Activated CD8-positive, alpha-beta memory T cell treated with anti-CD3 and anti-CD28 coated beads for 4 hours (primary cell): ENCODE results near the gene SYNDIG1L.

ENCODE experiments used
- DNase-seq, 2 donors: peaks; one replicate each; pipeline ENCODE4 v3.0.0-alpha.2; 2020; ENCODE audit warnings: low read depth in 2 of 2

Gene SYNDIG1L

DNA sequence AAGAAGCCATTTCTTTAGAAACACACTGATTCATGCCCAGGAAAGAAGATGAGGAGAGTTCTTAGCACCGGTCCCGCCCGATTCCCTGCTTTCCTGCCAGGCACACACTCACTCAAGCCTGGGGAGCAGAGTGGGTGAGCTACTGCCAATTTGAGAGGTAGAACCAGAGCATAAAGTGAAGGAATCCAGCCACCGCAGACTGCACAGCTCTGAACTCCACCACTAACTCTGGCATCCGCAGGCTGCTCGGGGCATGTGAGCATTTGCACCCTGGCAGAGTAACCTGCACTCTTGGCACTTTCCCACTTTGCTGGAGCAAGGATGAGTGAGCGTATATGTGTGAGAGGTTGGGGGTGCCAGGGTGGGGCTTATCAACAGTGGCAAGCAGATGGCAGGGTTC is 4.0 kb upstream of the SYNDIG1L start:
- no peak for DNase-seq

DNA sequence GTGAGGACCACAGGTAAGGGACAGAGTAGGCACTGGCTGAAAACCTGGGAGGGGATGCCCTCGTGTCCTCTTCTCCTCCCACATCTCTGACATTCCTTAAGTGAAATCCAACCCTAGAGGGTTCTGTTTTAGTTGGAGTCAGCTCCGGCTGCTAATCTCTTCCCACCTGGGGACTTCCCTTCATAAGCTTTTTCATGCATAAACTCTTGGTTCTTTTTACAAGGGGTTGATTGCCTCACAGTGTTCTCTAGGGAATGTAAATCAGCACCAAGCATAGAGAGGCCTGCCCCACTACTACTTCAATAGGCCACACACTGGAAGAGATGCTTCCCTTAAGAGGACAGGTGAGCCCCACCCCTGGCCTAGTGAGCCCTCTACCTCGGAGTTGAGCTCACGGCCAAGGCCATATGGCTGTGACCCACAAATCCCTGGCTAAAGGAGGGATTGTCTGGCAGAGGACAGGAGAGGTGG is 3.2 kb upstream of the SYNDIG1L start:
- DNase-seq: no peak

DNA sequence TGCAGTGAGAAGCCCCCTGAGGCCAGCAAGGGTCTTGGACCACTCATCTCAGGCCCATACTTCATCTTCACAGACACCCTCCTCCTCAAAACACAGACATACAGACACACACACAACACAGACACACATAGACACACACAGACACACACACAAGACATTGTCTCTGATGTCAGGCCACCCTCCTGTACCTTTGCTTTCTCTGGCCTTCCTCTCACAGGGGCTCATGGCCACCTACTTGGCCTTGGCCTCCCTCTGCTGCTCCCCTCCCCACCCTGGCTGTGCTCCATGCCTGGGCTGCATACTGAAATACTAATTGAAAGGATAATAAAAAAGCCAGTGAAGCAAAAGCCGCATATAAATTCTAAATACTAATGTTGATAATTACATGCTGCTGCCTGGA is 1.6 kb upstream of the SYNDIG1L start:
- no peak for DNase-seq

DNA sequence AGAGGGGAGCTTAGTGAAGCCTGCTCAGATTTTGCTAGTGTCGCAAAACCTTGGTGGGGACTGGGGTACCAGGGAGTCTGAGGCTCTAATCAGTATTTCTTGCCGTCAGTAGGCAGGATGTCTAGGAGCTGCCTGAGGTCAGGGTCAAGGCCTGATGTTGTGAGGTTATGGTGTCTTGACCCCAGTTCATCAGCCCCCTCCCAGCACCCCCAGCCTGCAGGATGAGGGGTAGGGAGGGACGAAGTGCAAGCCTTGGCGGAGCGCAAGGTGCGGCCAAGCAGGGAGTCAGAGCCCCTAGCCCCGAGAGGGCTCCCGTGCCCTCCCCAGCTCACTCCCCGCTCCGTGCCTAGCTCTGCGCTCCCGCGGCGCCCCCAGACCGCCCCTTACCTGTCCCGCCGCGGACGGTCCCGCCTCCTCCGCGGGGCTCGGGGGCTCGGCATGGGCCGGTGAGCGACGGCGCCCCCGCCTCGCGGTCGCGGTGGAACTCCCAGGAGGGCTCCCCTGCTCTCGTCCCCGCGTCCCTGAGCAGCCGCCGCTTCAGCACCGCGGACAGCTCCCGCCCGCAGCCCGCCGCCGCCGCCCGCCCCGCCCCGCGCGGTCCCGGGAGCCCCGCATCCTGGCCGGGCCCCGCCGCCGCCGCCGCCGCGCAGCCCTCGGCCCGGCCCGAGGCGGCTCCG is 347 bp downstream of the SYNDIG1L start:
- DNase-seq: no peak

DNA sequence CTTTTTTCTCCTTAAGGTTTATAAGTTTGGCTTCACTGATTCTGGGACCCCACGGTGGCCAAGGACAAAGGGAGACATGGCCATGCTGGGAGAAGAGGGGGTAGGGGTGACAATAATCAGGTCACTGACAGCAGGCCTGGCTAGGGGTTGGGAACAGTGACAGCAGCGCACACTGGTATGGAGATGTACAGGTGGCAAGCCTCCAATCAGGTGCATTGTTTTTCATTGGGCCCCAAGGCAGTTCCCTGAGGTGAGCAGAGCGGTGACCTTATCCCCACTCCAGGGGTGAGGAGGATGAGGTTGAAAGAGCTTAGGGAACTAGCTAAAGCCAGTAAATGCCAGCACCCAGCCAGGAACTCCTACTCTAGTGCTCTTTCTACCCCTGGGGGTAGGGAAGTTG is 1.4 kb downstream of the SYNDIG1L start:
- DNase-seq: no peak

DNA sequence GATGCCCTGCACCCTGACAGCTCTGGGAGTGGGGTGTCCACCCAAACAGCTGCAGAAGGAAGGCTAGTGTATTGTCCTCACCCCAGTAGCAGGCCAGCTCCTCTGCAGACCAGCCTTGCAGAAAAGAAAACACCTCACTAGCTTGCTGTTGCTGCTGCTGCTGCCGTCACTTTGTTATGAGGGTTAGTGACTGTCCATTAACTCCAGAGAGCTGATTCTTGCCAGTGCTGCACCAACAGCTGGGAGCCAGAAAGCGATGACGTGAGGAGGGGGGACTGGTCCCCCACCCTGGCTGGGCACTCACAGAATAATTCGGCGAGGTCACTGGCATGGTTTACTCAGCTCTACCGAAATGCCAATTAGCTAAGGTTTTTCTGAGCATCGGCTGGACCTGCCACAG is 2.8 kb downstream of the SYNDIG1L start:
- no peak for DNase-seq

DNA sequence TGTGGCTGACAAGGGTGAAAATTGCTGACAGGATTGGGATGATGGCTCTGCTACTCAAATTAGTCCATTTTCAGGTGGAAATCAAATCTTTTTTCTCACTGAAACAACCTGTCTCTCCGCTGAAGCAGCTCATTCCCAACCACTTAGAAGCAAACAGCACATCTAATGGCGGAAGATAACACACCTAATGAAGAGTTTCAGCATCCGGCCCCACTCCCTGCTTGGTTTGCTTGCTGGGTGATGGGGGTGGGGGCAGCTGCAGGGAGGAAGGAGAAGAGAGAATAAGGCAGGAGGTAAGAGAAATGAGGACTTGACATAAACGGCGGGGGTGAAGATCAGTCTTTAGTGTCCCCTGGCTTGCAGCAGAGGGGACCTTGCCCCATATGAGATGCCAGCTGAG is 4.0 kb downstream of the SYNDIG1L start:
- no peak for DNase-seq

DNA sequence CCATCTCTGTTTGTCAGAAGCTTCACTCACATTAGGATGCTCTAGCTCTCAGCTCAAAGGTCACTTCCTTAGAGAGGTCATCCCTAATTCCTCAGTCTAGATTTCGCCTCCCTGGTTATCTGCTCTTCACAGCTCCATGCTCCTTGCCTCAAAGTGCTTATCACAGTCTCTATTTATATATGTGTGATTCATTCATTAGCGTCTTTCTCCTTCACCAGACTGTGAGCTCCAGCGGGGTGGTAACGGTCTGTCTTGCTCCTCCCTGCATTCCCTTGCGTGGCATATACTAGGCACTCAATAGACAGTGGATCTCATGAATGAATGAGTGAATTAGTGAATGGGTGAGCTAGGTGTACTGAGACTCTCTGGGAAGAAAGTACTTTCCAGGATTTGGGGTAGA is 6.9 kb downstream of the SYNDIG1L start:
- no peak for DNase-seq

DNA sequence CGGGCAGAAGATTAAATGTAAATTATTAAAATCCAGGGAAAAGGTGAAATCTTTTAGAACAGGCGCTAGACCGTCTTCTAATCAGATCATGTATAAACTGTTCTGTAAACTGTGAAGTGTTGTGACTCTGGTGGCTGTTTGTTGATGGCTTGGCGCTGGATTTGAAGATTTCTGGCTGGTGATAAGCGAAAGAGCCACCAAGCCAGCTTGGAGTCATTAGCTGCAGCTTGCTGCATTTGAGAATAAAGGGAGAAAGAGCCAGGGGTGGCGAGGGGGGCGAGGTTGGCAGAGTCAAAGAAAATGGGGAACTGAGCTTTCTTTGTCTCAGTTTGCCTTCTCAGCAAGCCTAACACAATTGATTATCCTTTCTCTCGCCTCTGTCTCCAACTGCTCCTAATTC is 8.0 kb downstream of the SYNDIG1L start:
- DNase-seq: no peak

DNA sequence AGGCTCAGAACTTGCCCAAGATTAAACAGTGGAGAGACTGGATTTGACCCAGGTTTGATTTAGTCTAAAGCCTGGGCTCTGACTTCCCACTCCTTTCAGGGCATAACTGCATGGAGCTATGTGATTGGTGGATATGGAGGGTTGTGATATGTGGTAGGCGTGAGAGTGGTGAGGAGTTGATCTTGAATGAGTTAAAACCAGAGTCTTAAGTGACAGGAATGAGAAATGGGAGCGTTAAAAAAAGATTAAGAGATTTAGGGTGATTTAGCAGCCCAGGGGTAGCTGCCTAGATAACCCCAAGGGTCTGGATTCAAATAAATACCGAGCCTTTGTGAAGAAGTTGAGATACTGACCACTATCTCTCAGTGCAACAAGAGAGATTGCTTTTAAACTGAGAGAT is 8.4 kb downstream of the SYNDIG1L start:
- no peak for DNase-seq

DNA sequence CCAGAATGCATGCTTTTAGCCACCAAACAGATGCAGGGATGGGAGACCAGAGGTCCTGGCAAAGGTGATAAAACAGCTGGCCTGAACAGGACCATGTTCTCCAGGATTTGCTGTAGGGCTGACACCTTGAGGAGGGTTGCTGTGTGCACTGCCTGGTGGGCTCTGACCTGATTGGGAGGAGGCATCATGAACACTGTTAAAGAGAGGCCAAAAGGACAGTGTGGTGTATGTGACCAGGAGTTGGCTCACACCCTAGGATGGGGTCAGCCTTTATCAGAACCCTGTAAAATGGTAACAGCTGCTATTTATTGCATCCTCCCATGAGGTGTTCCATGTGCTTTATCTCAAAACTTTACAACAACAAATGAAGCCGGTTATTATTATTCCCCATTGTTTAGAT is 8.8 kb downstream of the SYNDIG1L start:
- DNase-seq: no peak

DNA sequence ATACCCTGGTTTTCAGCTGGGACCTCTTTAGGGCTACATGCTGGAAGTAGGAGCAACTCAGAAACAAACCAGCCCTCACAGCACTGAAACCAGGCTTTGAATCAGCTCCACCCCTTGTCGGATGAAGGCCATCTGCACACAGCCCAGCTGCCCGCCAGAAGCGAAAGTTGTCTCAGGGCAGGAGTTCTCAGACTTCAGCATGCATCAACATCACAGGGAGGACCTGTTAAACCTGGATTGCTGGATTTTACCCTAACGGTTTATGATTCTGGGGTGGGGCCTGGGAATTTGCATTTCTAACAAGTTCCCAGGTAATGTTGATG is 10.9 kb downstream of the SYNDIG1L start:
- no peak for DNase-seq

DNA sequence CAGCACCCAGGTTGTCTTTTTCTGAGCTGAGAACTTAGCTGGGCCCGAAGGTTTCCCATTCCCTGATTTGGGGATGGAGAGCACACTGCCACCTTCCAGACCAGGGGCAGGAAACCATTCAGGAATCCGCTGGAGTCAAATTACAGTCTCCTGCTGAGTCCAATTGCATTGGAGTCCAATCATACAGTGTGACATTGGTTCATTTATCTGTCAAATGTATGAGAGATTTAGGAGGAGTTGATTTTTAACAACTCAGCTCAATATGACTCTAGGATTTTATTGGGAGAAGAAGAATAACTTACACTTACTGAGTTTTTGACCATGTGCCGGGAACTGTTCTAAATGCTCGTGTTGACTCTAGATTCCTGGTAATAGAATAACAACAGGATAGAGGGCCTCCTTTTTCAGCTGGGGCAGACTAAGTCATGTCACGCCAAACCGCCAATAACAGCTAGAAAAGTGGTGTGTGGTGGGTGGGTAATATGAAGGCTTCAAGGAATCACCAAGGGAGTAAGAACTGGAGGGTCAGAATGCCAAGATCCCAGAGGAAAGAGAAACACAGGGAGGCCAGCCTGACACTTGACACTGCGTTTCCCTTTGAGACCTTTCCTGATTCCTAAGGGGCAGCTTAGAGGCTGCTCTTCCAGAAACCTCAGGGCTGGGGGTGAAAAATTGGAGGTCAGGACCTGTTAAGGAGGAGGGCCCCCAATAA is 11.5 kb downstream of the SYNDIG1L start:
- DNase-seq: no peak

DNA sequence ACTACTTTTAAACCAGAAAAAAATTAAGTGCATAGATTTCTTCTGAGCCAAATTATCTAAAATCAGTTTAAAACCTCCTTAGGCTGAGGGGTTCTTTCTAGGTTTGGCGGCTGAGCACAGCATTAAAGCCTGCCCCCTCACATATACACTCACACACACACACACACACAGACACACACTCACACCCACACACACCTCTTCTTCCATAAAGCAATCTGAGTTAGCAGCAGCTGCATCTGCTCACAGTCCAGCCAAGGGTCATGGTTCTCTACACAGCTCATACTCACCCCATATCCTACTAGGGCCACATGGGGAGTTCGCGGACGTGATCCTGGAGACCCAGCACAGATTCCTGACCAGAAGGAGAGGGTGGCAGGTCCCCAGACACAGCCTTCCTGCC is 12.4 kb downstream of the SYNDIG1L start:
- no peak for DNase-seq

DNA sequence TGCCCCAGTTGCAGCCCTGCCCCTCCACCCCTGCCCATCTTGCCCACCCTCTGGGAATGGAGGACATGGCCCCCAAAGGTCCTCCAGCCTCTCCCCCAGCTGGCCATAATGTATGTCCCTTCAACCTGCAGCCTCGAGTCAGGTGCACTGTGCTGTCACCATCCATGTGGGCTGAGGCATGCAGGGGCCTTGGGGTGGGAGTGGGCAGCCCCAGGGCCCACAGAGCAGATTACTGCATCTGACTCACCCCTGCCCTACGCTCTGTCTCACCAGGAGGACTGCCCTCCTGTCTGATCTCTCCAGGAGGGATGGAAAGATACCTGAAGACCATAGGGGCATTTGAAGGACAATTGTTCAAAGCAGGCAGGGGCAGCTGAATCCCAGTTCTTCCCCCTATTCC is 13.3 kb downstream of the SYNDIG1L start:
- DNase-seq: no peak

DNA sequence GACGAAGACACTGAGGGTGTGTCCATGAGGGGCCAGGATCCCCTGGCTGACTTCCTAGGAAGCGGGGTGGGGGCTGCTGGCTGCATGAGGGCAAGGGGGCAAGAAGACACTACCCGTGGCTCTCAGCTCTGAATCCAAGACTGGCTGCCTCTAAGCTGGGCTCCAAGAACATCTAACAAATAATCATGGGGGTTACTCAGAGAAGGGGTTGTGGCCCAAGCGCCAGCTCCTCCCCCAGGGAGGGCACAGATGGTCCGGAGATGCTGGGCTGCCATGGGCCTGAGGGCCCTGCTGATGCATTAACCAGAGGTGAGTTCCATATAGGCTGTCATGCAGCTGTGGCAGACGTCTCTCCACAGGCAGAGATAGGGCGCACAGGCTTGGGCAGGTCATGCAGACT is 14.3 kb downstream of the SYNDIG1L start:
- no peak for DNase-seq

DNA sequence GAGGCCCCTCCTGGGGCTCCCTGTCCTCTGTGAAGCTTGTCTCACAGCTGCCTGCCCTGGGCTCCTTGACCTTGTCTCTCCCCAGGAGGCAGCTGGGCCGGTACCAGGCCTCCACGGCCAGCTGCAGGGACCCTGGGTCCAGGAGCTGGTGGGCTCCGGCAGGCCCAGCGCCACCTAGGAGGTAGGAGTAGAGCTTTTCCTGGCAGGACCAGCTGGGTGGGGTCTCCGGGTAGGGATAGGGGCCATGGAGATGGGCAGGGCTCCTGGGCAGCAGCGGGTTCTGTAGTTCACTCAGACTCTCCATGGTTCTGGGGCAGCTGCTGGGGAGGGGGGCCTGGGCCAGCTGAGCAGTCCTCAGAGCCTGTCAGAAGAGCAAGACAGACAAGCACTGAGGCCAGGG is 16.6 kb downstream of the SYNDIG1L start:
- DNase-seq: no peak

DNA sequence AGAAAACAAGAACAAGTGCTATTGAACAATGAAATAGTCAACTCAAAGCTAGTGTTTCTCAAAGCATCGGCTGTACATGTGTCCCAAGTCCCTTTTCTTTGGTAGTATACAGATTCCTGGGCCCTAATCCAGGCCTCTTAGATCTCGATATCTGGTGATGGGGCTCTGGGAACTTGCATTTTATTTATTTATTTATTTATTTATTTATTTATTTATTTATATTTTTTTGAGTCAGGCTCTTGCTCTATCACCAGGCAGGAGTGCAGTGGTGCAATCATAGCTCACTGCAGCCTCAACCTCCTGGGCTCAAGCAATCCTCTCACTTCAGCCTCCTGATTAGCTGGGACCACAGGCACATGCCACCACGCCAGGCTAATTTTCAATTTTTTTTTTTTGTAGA is 17.1 kb downstream of the SYNDIG1L start:
- DNase-seq: no peak

DNA sequence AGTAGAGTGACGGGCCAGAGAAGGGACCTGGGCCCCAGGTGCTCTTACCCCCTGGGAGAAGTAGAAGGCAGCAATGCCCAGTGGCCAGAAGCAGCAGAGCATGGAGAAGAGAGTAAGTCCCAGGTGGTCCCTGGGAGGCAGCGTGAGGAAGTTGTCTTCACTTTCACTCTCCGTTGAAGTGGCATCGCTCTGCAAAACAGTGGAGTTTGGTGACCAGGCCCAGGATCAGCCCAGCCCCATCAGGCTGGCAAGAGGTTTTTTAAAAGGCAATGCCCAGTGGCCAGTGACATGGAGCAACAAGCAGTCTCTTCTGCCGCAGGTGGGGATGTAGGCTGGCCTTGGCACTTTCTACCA is 18.2 kb downstream of the SYNDIG1L start:
- no peak for DNase-seq

DNA sequence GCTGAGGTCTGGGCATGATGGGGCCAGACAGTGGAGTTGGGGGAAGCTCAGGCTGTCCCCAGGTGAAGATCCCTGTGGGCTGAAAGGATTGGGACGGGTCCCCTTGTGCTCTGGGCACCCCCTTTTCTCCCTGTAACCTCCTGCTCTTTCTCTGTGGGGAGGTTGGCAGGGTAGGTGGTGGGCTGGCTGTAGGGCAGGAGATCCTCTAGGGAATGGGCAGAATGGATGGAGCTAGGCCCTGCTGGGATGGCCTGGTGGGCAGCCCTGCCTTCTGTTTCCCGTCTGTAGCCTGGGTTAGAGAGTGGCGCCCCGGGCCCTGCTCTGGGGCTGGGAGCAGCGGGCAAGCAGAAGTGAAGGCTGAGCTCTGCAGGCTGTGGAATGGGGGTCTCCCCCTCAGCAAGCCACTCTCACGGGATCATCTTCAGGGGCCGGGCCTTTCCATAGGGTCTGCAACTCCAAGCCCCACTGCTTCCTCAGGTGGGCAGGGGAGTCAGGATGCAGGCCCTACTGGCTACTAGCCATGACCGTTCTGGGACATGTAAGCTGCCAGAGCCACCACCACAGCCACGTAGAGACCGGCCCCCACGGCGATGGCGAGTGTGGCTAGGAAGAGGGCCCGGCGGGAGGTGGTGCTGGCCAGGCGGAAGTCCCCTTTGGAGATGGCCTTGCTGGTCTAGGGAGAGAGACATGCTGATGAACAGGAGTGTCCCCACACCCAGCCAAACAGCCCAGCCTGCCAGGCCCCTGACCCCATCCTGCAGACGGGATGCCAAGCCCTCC is 18.8 kb downstream of the SYNDIG1L start:
- no peak for DNase-seq

DNA sequence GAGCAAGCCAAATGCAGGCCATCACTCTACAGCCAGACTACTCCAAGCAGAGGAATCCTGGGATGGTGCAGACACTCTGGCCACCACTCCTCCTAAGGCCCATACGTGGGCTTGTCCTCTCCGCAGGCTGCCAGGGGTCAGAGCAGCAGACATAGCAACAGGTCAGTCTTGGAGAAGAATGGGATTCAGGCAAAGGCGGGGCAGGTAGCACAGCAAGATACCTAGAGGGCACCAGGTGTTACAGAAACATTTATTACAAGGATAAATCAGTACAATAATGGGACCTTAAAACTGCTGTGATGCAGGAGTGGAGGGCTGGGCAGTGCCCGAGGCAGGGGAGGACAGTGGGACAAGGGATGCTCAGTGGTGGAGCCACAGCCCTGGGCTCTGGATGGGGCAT is 20.3 kb downstream of the SYNDIG1L start:
- DNase-seq: no peak

DNA sequence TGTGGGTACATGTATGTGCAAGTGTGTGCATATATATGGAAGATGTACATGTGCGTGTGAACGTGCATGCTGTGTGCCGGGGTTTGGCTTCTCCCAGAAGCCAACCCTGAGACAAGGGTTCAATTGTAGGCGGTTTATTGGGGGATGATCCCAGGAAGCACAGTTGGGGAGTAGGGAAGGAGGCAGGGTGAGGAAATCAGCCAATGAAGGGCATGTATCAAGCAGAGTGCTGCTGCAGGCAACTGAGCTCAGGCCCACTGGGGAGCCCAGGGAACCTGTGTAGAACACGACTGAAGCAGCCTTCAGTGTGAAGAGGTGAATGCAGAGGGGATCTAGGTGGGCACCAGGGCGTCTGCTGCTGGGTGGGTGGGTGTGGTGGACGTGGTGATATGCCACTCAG is 21.6 kb downstream of the SYNDIG1L start:
- no peak for DNase-seq
